GM12878 (cell line): ENCODE data around the gene POLR2L.

Experiments used
- CREB1 ChIP-seq: IDR thresholded peaks from 2 replicates; pipeline ENCODE4 v1.6.1; 2012; ENCODE audit warnings: low read depth, mild to moderate bottlenecking, inconsistent platforms
- EP300 ChIP-seq, 2 experiments: fragments of 150-350 bp in 1 of 2; IDR thresholded peaks; 2 replicates each; pipeline ENCODE4 v1.6.1; 2011 to 2012; ENCODE audit warnings: low read depth in 2 of 2, low read length in 2 of 2, borderline replicate concordance in 1 of 2, improper control_type of control experiment in 1 of 2, inconsistent platforms in 1 of 2; ENCODE audit not compliant: control insufficient read depth in 1 of 2
- KLF5 ChIP-seq: fragments of 450-650 bp; IDR thresholded peaks from 2 replicates; pipeline ENCODE4 v1.6.1; 2014; ENCODE audit warnings: mild to moderate bottlenecking; ENCODE audit not compliant: partially characterized antibody
- NFIC ChIP-seq: IDR thresholded peaks from 2 replicates; pipeline ENCODE4 v1.6.1; 2012; ENCODE audit warnings: low read depth, mild to moderate bottlenecking, inconsistent platforms, low read length, moderate library complexity
- RFX5 ChIP-seq: IDR thresholded peaks from 2 replicates; pipeline ENCODE4 v1.6.1; 2011; ENCODE audit warnings: low read depth, low read length, improper control_type of control experiment
- ZNF24 ChIP-seq: fragments of 450-650 bp; IDR thresholded peaks from 2 replicates; pipeline ENCODE4 v1.6.1; 2017; ENCODE audit warnings: antibody characterized with exemption, mild to moderate bottlenecking
- ZNF274 ChIP-seq: IDR thresholded peaks from one replicate; pipeline ENCODE4 v1.8.0; 2011; ENCODE audit not compliant: insufficient read length, insufficient read depth
- TF ChIP-seq, protein P1 (sequence below), 3 experiments: IDR thresholded peaks in 2 of 3; conservative IDR thresholded peaks in 1 of 3; 2 replicates each; pipeline ENCODE4 v1.5.1; 2011; ENCODE audit warnings: low read depth in 3 of 3, low read length in 3 of 3, mild to moderate bottlenecking in 3 of 3, control low read depth in 2 of 3, moderate library complexity in 2 of 3, inconsistent platforms in 1 of 3, mixed read lengths in 1 of 3; ENCODE audit not compliant: control insufficient read depth in 2 of 3, insufficient read depth in 1 of 3; ENCODE audit errors: extremely low read depth in 1 of 3
- TF ChIP-seq, protein P2 (sequence below): IDR thresholded peaks from 2 replicates; pipeline ENCODE4 v1.6.1; 2012; ENCODE audit warnings: low read depth, low read length, improper control_type of control experiment
- TF ChIP-seq, protein P3 (sequence below): IDR thresholded peaks from 2 replicates; pipeline ENCODE4 v1.6.1; 2011; ENCODE audit warnings: low read depth, low read length, improper control_type of control experiment, borderline replicate concordance

DNA sequence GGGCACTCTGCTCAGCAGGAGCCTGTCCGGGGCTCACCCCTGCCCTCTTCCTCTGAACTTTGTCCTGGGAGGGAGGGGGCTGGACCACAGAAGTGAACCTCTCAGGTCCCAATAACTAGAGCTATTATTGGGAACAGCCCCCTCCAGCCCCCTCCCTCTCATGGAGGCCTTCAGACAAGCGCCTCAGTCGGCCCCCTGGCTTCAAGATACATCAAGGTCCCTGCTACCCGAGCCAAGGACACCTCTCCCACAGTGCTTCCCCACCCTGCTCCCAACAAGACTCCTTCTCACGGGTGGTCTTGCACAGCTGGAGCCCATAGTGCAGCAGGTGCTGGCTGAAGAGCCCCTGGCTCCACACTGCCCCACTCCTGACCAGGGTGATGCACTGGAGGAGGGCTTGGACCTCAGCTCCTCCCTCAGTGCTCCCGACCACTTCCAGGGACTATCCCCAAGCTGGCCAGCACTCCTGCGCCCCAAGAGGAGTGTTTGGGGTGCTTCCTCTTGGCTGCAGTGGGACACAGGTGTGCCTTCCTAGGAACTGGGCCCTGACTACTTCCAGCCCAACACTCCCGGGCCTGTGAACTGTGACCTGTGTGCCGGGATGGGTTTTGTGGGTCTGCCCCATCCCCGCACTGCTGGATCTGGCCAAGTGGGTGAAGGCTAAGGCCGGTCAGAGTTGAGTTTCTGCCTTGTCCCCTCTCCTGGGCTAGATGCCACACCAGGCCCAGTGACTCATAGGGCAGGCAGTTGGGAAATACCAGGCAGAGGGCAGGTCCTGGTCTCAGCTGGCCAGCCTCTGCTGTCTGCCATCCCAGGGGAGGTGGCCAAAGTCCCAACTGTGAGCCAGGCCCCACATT lies 21.4 kb downstream of the POLR2L start:
- TF ChIP-seq, protein P1, sequence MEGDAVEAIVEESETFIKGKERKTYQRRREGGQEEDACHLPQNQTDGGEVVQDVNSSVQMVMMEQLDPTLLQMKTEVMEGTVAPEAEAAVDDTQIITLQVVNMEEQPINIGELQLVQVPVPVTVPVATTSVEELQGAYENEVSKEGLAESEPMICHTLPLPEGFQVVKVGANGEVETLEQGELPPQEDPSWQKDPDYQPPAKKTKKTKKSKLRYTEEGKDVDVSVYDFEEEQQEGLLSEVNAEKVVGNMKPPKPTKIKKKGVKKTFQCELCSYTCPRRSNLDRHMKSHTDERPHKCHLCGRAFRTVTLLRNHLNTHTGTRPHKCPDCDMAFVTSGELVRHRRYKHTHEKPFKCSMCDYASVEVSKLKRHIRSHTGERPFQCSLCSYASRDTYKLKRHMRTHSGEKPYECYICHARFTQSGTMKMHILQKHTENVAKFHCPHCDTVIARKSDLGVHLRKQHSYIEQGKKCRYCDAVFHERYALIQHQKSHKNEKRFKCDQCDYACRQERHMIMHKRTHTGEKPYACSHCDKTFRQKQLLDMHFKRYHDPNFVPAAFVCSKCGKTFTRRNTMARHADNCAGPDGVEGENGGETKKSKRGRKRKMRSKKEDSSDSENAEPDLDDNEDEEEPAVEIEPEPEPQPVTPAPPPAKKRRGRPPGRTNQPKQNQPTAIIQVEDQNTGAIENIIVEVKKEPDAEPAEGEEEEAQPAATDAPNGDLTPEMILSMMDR (IDR thresholded peaks at IDR 0.05 in 2 of 3, conservative IDR thresholded peaks at IDR 0.05 in 1 of 3; ENCODE audit: control insufficient read depth in 2 of 3, extremely low read depth in 1 of 3, insufficient read depth in 1 of 3, low read depth in 3 of 3, low read length in 3 of 3), result no peak
- TF ChIP-seq EP300 (IDR thresholded peaks at IDR 0.05; ENCODE audit: borderline replicate concordance in 1 of 2, control insufficient read depth in 1 of 2, low read depth in 2 of 2, low read length in 2 of 2) (no peak), RFX5 (no peak), CREB1 (no peak), NFIC (no peak), ZNF24 (no peak), KLF5 (no peak), ZNF274 (no peak)
- TF ChIP-seq, protein P2, sequence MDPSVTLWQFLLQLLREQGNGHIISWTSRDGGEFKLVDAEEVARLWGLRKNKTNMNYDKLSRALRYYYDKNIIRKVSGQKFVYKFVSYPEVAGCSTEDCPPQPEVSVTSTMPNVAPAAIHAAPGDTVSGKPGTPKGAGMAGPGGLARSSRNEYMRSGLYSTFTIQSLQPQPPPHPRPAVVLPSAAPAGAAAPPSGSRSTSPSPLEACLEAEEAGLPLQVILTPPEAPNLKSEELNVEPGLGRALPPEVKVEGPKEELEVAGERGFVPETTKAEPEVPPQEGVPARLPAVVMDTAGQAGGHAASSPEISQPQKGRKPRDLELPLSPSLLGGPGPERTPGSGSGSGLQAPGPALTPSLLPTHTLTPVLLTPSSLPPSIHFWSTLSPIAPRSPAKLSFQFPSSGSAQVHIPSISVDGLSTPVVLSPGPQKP, result no peak
- TF ChIP-seq, protein P3, sequence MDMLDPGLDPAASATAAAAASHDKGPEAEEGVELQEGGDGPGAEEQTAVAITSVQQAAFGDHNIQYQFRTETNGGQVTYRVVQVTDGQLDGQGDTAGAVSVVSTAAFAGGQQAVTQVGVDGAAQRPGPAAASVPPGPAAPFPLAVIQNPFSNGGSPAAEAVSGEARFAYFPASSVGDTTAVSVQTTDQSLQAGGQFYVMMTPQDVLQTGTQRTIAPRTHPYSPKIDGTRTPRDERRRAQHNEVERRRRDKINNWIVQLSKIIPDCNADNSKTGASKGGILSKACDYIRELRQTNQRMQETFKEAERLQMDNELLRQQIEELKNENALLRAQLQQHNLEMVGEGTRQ, result no peak
